ENCODE results near the gene CALCOCO2.

The CALCOCO2 gene

GRCh38 chr17:48908853-48909394 is 78.1 kb downstream of the CALCOCO2 start:
- DNase-seq: peak; percentile 20 to 87 (median 44)
- intact Hi-C loops (cut with DNase I): loop anchor here (1.0 kb wide), 1 partner anchor 17 kb away; the partner anchor contains the start of gene ATP5MC1

- intact Hi-C loops (cut with DNase I): loop anchor here (2.0 kb wide), 1 partner anchor 35 kb away; the partner anchor contains the start of gene SNF8
- no peak for DNase-seq
These were observed 78.9 kb downstream of the CALCOCO2 start for GRCh38 chr17:48909783-48910182.

- peak in 1 of 10 donors; percentile 15 for DNase-seq
- intact Hi-C loops (cut with DNase I): loop anchor here (2.0 kb wide), 1 partner anchor 34 kb away; the partner anchor contains the start of gene SNF8
These were observed 79.5 kb downstream of the CALCOCO2 start for GRCh38 chr17:48910370-48910769.

GRCh38 chr17:48912476-48912875 is 81.6 kb downstream of the CALCOCO2 start:
- intact Hi-C loops (cut with DNase I): no loop called here
- no peak for DNase-seq

Data from posterior cingulate gyrus (tissue), 11 donors.